Left ventricle myocardium inferior (tissue), 1 donor: Measurements from ENCODE around the gene MYRF. TPM values are rescaled to one million over a fixed set of nuclear protein-coding genes. Genes with fewer than 3 reads are reported as not detected.

ENCODE experiments used
- DNase-seq: peaks from one replicate; pipeline ENCODE4 v3.0.0-alpha.2; 2020
- H3K27ac ChIP-seq: fragments of 200-600 bp; replicated peaks from 2 replicates; pipeline ENCODE4 v1.8.0; 2021
- H3K27me3 ChIP-seq: fragments of 200-600 bp; 2 replicates; pipeline ENCODE4 v1.8.0; 2021; ENCODE audit warnings: low read depth
- H3K36me3 ChIP-seq: fragments of 200-600 bp; 2 replicates; pipeline ENCODE4 v1.8.0; 2021
- H3K4me1 ChIP-seq: fragments of 200-600 bp; 2 replicates; pipeline ENCODE4 v1.8.0; 2021
- H3K4me3 ChIP-seq: fragments of 200-600 bp; 2 replicates; pipeline ENCODE4 v1.8.0; 2021; ENCODE audit warnings: mild to moderate bottlenecking, moderate library complexity
- H3K9me3 ChIP-seq: fragments of 200-600 bp; replicated peaks from 2 replicates; pipeline ENCODE4 v1.8.0; 2021
- CTCF ChIP-seq: fragments of 200-600 bp; IDR thresholded peaks from 2 replicates; pipeline ENCODE4 v1.8.0; 2021; ENCODE audit warnings: antibody characterized with exemption, mild to moderate bottlenecking, borderline replicate concordance
- intact Hi-C: fragments of 100-400 bp; cut with micrococcal nuclease; formaldehyde crosslinking; loops from one replicate; pipeline ENCODE4 v1.11.0; 2022
- total RNA-seq: library from RNA; stranded (reverse); fragmentation: NEBNext Ultra II Directional; extraction: Animal tissue kit (Norgen Biotek cat#: 25700); gene quantifications from one replicate; pipeline ENCODE4 v1.2.1, GENCODE V29; 2021
- donor health status: DM: no; HTN: yes; CAD: no; lungs with severe emphysema.

The MYRF gene
- total RNA-seq, 1 donor from 2014 or later: 0.14 TPM

- no peak overlapping the region for H3K4me3 ChIP-seq
- H3K4me1 ChIP-seq: peaks cover 7% of the 10 kb centered on the region
- H3K9me3 ChIP-seq: no peaks in the 10 kb centered on the region
- no peak for DNase-seq
- no peak overlapping the region for H3K27ac ChIP-seq
- TF ChIP-seq CTCF: no peak
- no peaks in the 10 kb centered on the region for H3K36me3 ChIP-seq
- intact Hi-C loops: no loop called here
- H3K27me3 ChIP-seq: peaks cover 31% of the 10 kb centered on the region
Observed at GRCh38 chr11:61756147-61756451, 3.7 kb downstream of the MYRF start.

- peaks cover 33% of the 10 kb centered on the region for H3K27me3 ChIP-seq
- no peaks in the 10 kb centered on the region for H3K36me3 ChIP-seq
- no peak for DNase-seq
- H3K4me3 ChIP-seq: no peak overlapping the region
- TF ChIP-seq CTCF: no peak
- H3K9me3 ChIP-seq: no peaks in the 10 kb centered on the region
- H3K4me1 ChIP-seq: peaks cover 7% of the 10 kb centered on the region
- intact Hi-C loops: no loop called here
- no peak overlapping the region for H3K27ac ChIP-seq
Observed at GRCh38 chr11:61756452-61757212, 4.2 kb downstream of the MYRF start.

- Histone ChIP-seq H3K27me3 (peaks cover 34% of the 10 kb centered on the region), H3K4me3 (no peak overlapping the region), H3K27ac (no peak overlapping the region), H3K4me1 (peaks cover 5% of the 10 kb centered on the region), H3K36me3 (no peaks in the 10 kb centered on the region), H3K9me3 (no peaks in the 10 kb centered on the region)
- TF ChIP-seq CTCF: no peak
- intact Hi-C loops: no loop called here
- no peak for DNase-seq
Observed at GRCh38 chr11:61757213-61757862, 4.9 kb downstream of the MYRF start.

- Histone ChIP-seq H3K27me3 (peaks cover 55% of the 10 kb centered on the region), H3K36me3 (no peaks in the 10 kb centered on the region), H3K4me3 (no peak overlapping the region), H3K27ac (no peak overlapping the region), H3K9me3 (no peaks in the 10 kb centered on the region), H3K4me1 (peaks cover 6% of the 10 kb centered on the region)
- no peak for TF ChIP-seq CTCF
- no peak for DNase-seq
- intact Hi-C loops: no loop called here
Observed at GRCh38 chr11:61760946-61761345, 8.5 kb downstream of the MYRF start.

GRCh38 chr11:61761440-61762222 is 9.2 kb downstream of the MYRF start:
- Histone ChIP-seq H3K4me1 (peaks cover 6% of the 10 kb centered on the region), H3K9me3 (no peaks in the 10 kb centered on the region), H3K27me3 (peaks cover 55% of the 10 kb centered on the region), H3K4me3 (no peak overlapping the region), H3K27ac (no peak overlapping the region), H3K36me3 (no peaks in the 10 kb centered on the region)
- DNase-seq: no peak
- TF ChIP-seq CTCF: no peak
- intact Hi-C loops: no loop called here
